Neural progenitor cell (in vitro differentiated cells): ENCODE data around the gene DKK1. TPM values are rescaled to one million over a fixed set of nuclear protein-coding genes. Genes with fewer than 3 reads are reported as not detected.

Experiments used
- DNase-seq: peaks from one replicate; pipeline ENCODE4 v3.0.0-alpha.2; 2016; ENCODE audit warnings: low spot score
- H2AFZ ChIP-seq: fragments of 200-600 bp; sonication (generic); replicated peaks from 2 replicates; pipeline ENCODE4 v1.6.1; 2016; ENCODE audit warnings: antibody characterized with exemption
- H3F3A ChIP-seq: fragments of 200-600 bp; sonication (generic); 2 replicates; pipeline ENCODE4 v1.6.1; 2016; ENCODE audit warnings: antibody characterized with exemption, low read depth
- H3K27ac ChIP-seq: fragments of 200-600 bp; sonication (generic); 2 replicates; pipeline ENCODE4 v1.5.1; 2016; ENCODE audit warnings: mild to moderate bottlenecking
- H3K27me3 ChIP-seq: fragments of 200-600 bp; sonication (generic); 2 replicates; pipeline ENCODE4 v1.6.1; 2016; ENCODE audit warnings: mild to moderate bottlenecking, moderate library complexity
- H3K36me3 ChIP-seq: fragments of 200-600 bp; sonication (generic); 2 replicates; pipeline ENCODE4 v1.5.1; 2016
- H3K4me1 ChIP-seq: fragments of 200-600 bp; sonication (generic); 2 replicates; pipeline ENCODE4 v1.6.1; 2016; ENCODE audit warnings: mixed run types
- H3K4me2 ChIP-seq: fragments of 200-600 bp; sonication (generic); 2 replicates; pipeline ENCODE4 v1.6.1; 2016
- H3K4me3 ChIP-seq: fragments of 200-600 bp; sonication (generic); 2 replicates; pipeline ENCODE4 v1.5.1; 2016
- H3K79me2 ChIP-seq: fragments of 200-600 bp; sonication (generic); 2 replicates; pipeline ENCODE4 v1.6.1; 2016; ENCODE audit warnings: low read depth
- H3K9ac ChIP-seq: fragments of 200-600 bp; sonication (generic); 2 replicates; pipeline ENCODE4 v1.6.1; 2016
- H3K9me3 ChIP-seq: fragments of 200-600 bp; sonication (generic); 2 replicates; pipeline ENCODE4 v1.5.1; 2016; ENCODE audit warnings: low read depth
- H4K20me1 ChIP-seq: fragments of 200-600 bp; sonication (generic); 2 replicates; pipeline ENCODE4 v1.6.1; 2016; ENCODE audit warnings: low read depth
- H3K27ac Mint-ChIP-seq: 3 replicates; pipeline ENCODE4 v1.8.0; 2021; ENCODE audit warnings: mixed read lengths
- H3K27me3 Mint-ChIP-seq: 2 replicates; pipeline ENCODE4 v1.8.0; 2022; ENCODE audit warnings: low read depth, mild to moderate bottlenecking, inconsistent platforms, moderate library complexity, mixed read lengths; ENCODE audit not compliant: insufficient read depth
- H3K36me3 Mint-ChIP-seq: 3 replicates; pipeline ENCODE4 v1.8.0; 2021; ENCODE audit warnings: mixed read lengths
- H3K4me1 Mint-ChIP-seq: 3 replicates; pipeline ENCODE4 v1.8.0; 2021; ENCODE audit warnings: mixed read lengths
- H3K4me3 Mint-ChIP-seq: 3 replicates; pipeline ENCODE4 v1.8.0; 2021; ENCODE audit warnings: mild to moderate bottlenecking, moderate library complexity, mixed read lengths
- H3K9me3 Mint-ChIP-seq: 3 replicates; pipeline ENCODE4 v1.8.0; 2020; ENCODE audit warnings: mixed read lengths
- EZH2 ChIP-seq: fragments of 200-600 bp; sonication (generic); IDR thresholded peaks from 2 replicates; pipeline ENCODE4 v1.6.1; 2017; ENCODE audit warnings: antibody characterized with exemption, mild to moderate bottlenecking, moderate library complexity
- EZH2phosphoT487 ChIP-seq: fragments of 200-600 bp; sonication (generic); IDR thresholded peaks from 2 replicates; pipeline ENCODE4 v1.6.1; 2017; ENCODE audit warnings: antibody characterized with exemption
- total RNA-seq: library from RNA; depleted of rRNA; stranded (reverse); fragments of >200 nt; gene quantifications from 2 replicates; pipeline ENCODE4 v1.2.3, GENCODE V29; 2015; ENCODE audit warnings: low replicate concordance
- TF ChIP-seq, protein P1 (sequence below): fragments of 200-600 bp; sonication (generic); IDR thresholded peaks from 2 replicates; pipeline ENCODE4 v1.5.1; 2017; ENCODE audit warnings: antibody characterized with exemption, mild to moderate bottlenecking

DKK1 gene
- total RNA-seq, 1 donor from 2014 or later = 16.1 TPM

DNA sequence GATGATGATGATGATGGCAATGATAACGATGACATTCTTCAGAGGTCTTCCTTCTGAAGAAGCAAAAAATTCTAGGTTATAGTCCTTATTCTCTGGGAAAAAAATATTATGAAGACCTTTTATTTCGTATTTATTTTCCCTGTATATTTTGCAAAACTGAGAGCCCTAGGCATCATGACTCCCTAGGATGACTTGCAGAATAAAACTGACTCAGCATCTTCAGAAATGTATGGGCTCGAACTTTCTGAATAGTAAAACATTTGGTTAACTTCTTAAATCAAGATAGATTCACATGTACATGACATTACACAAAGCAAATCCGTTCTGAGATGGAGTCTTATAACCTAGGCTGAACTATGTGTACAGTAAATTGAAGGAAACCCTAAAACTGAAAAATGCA, 29.4 kb downstream of the DKK1 start:
- no peak for DNase-seq
- peaks cover under 1% of the 10 kb centered on the region for H3K4me1 ChIP-seq
- Mint-ChIP-seq H3K4me3 (no peak overlapping the region), H3K36me3 (no peaks in the 10 kb centered on the region), H3K4me1 (no peaks in the 10 kb centered on the region), H3K27me3 (peaks cover 3% of the 10 kb centered on the region), H3K27ac (no peak overlapping the region), H3K9me3 (no peaks in the 10 kb centered on the region)
- H3K36me3 ChIP-seq = no peaks in the 10 kb centered on the region
- TF ChIP-seq EZH2phosphoT487 (no peak), EZH2 (no peak)
- TF ChIP-seq, protein P1, sequence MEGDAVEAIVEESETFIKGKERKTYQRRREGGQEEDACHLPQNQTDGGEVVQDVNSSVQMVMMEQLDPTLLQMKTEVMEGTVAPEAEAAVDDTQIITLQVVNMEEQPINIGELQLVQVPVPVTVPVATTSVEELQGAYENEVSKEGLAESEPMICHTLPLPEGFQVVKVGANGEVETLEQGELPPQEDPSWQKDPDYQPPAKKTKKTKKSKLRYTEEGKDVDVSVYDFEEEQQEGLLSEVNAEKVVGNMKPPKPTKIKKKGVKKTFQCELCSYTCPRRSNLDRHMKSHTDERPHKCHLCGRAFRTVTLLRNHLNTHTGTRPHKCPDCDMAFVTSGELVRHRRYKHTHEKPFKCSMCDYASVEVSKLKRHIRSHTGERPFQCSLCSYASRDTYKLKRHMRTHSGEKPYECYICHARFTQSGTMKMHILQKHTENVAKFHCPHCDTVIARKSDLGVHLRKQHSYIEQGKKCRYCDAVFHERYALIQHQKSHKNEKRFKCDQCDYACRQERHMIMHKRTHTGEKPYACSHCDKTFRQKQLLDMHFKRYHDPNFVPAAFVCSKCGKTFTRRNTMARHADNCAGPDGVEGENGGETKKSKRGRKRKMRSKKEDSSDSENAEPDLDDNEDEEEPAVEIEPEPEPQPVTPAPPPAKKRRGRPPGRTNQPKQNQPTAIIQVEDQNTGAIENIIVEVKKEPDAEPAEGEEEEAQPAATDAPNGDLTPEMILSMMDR = no peak
- no peak overlapping the region for H3K4me2 ChIP-seq
- no peak overlapping the region for H3K4me3 ChIP-seq
- H3F3A ChIP-seq = no peaks in the 10 kb centered on the region
- H3K27ac ChIP-seq = no peak overlapping the region
- no peak overlapping the region for H2AFZ ChIP-seq
- no peaks in the 10 kb centered on the region for H4K20me1 ChIP-seq
- no peaks in the 10 kb centered on the region for H3K9me3 ChIP-seq
- no peak overlapping the region for H3K9ac ChIP-seq
- H3K27me3 ChIP-seq = no peaks in the 10 kb centered on the region
- no peaks in the 10 kb centered on the region for H3K79me2 ChIP-seq

DNA sequence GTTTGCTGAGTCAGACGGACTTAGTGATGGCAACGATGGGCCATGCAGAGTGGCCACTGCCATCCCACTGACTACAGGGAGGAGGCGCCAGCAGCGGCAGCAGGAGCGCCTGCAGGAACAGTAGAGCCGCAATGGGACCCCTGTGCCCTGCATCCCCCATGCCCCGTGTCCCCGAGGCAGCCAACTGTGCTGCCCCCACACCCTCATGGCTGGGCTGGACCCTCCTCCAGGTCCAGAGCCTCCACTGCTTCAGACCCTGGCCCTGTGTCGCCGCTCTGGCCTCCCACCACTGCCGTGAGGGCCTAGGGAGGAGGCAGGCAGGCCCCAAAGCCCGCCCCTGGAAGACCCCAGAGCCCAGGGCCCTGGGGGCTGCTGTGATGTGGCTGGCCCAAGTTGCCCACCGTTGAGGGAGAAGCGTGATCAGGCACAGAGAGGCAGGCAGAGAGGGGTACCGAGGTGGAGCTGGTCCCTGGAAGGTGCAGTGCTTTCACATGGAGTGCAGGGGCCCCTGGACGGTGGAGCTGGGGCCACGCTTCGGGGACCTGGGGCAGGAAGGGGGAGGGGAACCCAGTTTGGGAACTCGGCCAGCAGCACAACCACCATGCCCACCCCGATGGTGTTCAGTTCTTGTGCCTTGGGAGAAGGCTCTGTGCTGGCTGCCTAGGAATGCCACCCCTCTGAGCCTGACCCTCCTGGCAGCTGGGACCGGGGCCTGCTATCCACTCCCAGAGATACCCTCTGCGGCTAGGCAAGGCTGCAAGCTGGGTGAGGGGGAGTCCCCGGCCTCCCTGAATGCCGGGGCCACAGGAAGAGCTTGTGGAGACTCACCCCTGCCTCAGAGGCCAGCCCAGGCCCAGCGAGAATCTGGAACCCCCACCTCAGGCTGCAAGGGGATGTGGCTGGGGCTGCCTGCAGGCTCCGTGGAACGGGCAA, 32.6 kb downstream of the DKK1 start:
- no peak overlapping the region for H3K9ac ChIP-seq

DNA sequence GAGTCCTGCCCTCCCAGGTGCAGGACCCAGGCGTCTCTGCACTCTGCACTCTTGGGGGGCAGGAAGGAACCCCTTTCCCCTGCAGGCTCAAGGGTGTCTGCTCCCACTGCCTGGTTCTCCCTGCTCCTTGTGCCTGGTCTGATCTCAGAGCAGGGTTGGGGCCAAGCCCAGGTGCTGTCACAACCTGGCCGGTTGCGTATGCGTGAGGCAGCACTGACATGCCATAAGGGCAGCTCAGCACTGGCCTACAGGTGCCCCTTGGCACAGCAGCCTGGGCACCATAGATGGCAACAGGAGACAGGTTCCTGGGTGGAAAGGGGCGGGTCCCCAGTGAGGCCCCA, 33.2 kb downstream of the DKK1 start:
- Mint-ChIP-seq H3K27ac (no peak overlapping the region), H3K9me3 (no peaks in the 10 kb centered on the region), H3K4me1 (no peaks in the 10 kb centered on the region), H3K36me3 (no peaks in the 10 kb centered on the region), H3K4me3 (no peak overlapping the region), H3K27me3 (peaks cover 3% of the 10 kb centered on the region)
- no peak for DNase-seq
- Histone ChIP-seq H3K4me3 (no peak overlapping the region), H3K27ac (no peak overlapping the region), H3K9me3 (no peaks in the 10 kb centered on the region), H3K36me3 (no peaks in the 10 kb centered on the region), H3K4me1 (no peaks in the 10 kb centered on the region), H3K79me2 (no peaks in the 10 kb centered on the region), H4K20me1 (no peaks in the 10 kb centered on the region), H2AFZ (no peak overlapping the region), H3F3A (no peaks in the 10 kb centered on the region), H3K27me3 (no peaks in the 10 kb centered on the region), H3K4me2 (no peak overlapping the region), H3K9ac (no peak overlapping the region)
- TF ChIP-seq EZH2 (no peak), EZH2phosphoT487 (no peak)
- TF ChIP-seq, protein P1 = no peak

More for the DNA sequence above, 32.6 kb downstream of the DKK1 start:
- no peaks in the 10 kb centered on the region for H3K79me2 ChIP-seq
- no peak for TF ChIP-seq EZH2phosphoT487
- TF ChIP-seq EZH2 = no peak
- TF ChIP-seq, protein P1 = no peak
- H3K9me3 ChIP-seq = no peaks in the 10 kb centered on the region
- no peaks in the 10 kb centered on the region for H3K27me3 ChIP-seq
- H4K20me1 ChIP-seq = no peaks in the 10 kb centered on the region
- no peaks in the 10 kb centered on the region for H3F3A ChIP-seq
- Mint-ChIP-seq H3K4me3 (no peak overlapping the region), H3K36me3 (no peaks in the 10 kb centered on the region), H3K9me3 (no peaks in the 10 kb centered on the region), H3K4me1 (no peaks in the 10 kb centered on the region), H3K27me3 (peaks cover 3% of the 10 kb centered on the region), H3K27ac (no peak overlapping the region)
- no peak overlapping the region for H3K4me3 ChIP-seq
- H3K36me3 ChIP-seq = no peaks in the 10 kb centered on the region
- no peak overlapping the region for H2AFZ ChIP-seq
- DNase-seq = no peak
- H3K27ac ChIP-seq = no peak overlapping the region
- H3K4me2 ChIP-seq = no peak overlapping the region
- no peaks in the 10 kb centered on the region for H3K4me1 ChIP-seq
